A549 treated with AZD9567 at 1 μM for 4 hours (cell line): Measurements from ENCODE around the gene MINAR2. TPM values are rescaled to one million over a fixed set of nuclear protein-coding genes. Genes with fewer than 3 reads are reported as not detected.

ENCODE experiments used
- total RNA-seq: library from RNA; stranded (reverse); fragments of 200-300 nt; extraction: Qiagen RNA extraction; gene quantifications from 5 replicates; pipeline ENCODE4 v1.2.3, GENCODE V29; 2022; ENCODE audit not compliant: insufficient read depth

MINAR2 gene, protein sequence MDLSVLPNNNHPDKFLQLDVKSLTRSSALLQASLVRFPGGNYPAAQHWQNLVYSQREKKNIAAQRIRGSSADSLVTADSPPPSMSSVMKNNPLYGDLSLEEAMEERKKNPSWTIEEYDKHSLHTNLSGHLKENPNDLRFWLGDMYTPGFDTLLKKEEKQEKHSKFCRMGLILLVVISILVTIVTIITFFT
- not detected in 5 replicates for total RNA-seq

GRCh38 chr5:129747572-129748407, at the start of gene MINAR2:
Gene MINAR2, plus strand, starts transcription at chr5:129748094. Its CDS starts 97 bp downstream, at chr5:129748191.

Other genes with a start within 250 kb of the MINAR2 start
- gene CHSY3, start 156.4 kb downstream of the MINAR2 start, total RNA-seq = 0.07 to 0.16 TPM (median 0.13 TPM) in 4 of 5 replicates, not detected in the other